Effector memory CD8-positive, alpha-beta T cell (primary cell): Measurements from ENCODE around the gene CRY1.

Source experiments
- ATAC-seq: fragments of 150-1000 bp; cut with Tn5 transposase; replicated peaks from 2 replicates; pipeline ENCODE4 v1.10.0; 2021; ENCODE audit warnings: mild to moderate bottlenecking, moderate library complexity
- DNase-seq, 3 experiments: peaks; one replicate each; pipeline ENCODE4 v3.0.0; 2021
- H3K27ac Mint-ChIP-seq, 2 donors: one replicate each; pipeline ENCODE4 v1.8.0; 2022; ENCODE audit warnings: mild to moderate bottlenecking in 2 of 2, mixed read lengths in 2 of 2, moderate library complexity in 2 of 2
- H3K27me3 Mint-ChIP-seq, 2 donors: one replicate each; pipeline ENCODE4 v1.8.0; 2022; ENCODE audit warnings: mixed read lengths in 2 of 2
- H3K36me3 Mint-ChIP-seq: one replicate; pipeline ENCODE4 v1.8.0; 2022; ENCODE audit warnings: mild to moderate bottlenecking, moderate library complexity, mixed read lengths; ENCODE audit not compliant: insufficient read depth
- H3K4me1 Mint-ChIP-seq, 2 donors: one replicate each; pipeline ENCODE4 v1.8.0; 2022; ENCODE audit warnings: low read depth in 2 of 2, mixed read lengths in 2 of 2
- H3K4me3 Mint-ChIP-seq, 2 donors: one replicate each; pipeline ENCODE4 v1.8.0; 2022; ENCODE audit warnings: mild to moderate bottlenecking in 2 of 2, mixed read lengths in 2 of 2, moderate library complexity in 2 of 2
- H3K9me3 Mint-ChIP-seq, 2 donors: one replicate each; pipeline ENCODE4 v1.8.0; 2022; ENCODE audit warnings: mixed read lengths in 2 of 2

The CRY1 gene

GRCh38 chr12:107102294-107102693, 8.9 kb upstream of the CRY1 start:
- Mint-ChIP-seq H3K36me3 (peaks cover 6% of the 10 kb centered on the region), H3K9me3 (no peaks in the 10 kb centered on the region), H3K27ac (no peak overlapping the region), H3K27me3 (peaks cover 34 to 35% of the 10 kb centered on the region in 2 donors), H3K4me1 (no peaks in the 10 kb centered on the region), H3K4me3 (no peak overlapping the region)
- DNase-seq (no peak), ATAC-seq (no peak)

- ATAC-seq (no peak), DNase-seq (no peak)
- Mint-ChIP-seq H3K4me3 (no peak overlapping the region), H3K36me3 (peaks cover 6% of the 10 kb centered on the region), H3K9me3 (no peaks in the 10 kb centered on the region), H3K4me1 (no peaks in the 10 kb centered on the region), H3K27ac (no peak overlapping the region), H3K27me3 (peaks cover 35 to 36% of the 10 kb centered on the region in 2 donors)
Observed at GRCh38 chr12:107101651-107102050, 8.3 kb upstream of the CRY1 start.

GRCh38 chr12:107099917-107100316, 6.6 kb upstream of the CRY1 start:
- Mint-ChIP-seq H3K4me3 (no peak overlapping the region), H3K9me3 (no peaks in the 10 kb centered on the region)
- no peak for ATAC-seq

GRCh38 chr12:107096571-107096970, 3.2 kb upstream of the CRY1 start:
- peaks cover 5 to 11% of the 10 kb centered on the region in 2 donors for H3K4me1 Mint-ChIP-seq
- no peak overlapping the region for H3K4me3 Mint-ChIP-seq
- H3K27me3 Mint-ChIP-seq, result peaks cover 22 to 36% of the 10 kb centered on the region in 2 donors
- peaks cover 3% of the 10 kb centered on the region for H3K36me3 Mint-ChIP-seq
- ATAC-seq (no peak), DNase-seq (no peak)
- no peak overlapping the region for H3K27ac Mint-ChIP-seq
- H3K9me3 Mint-ChIP-seq, result no peaks in the 10 kb centered on the region

More at GRCh38 chr12:107099917-107100316, 6.6 kb upstream of the CRY1 start:
- no peak overlapping the region for H3K27ac Mint-ChIP-seq
- no peak for DNase-seq
- no peaks in the 10 kb centered on the region for H3K4me1 Mint-ChIP-seq
- H3K36me3 Mint-ChIP-seq, result peaks cover 3% of the 10 kb centered on the region
- H3K27me3 Mint-ChIP-seq, result peaks cover 22 to 36% of the 10 kb centered on the region in 2 donors

GRCh38 chr12:107094183-107094448, 767 bp upstream of the CRY1 start:
- no peak for DNase-seq
- H3K4me1 Mint-ChIP-seq, result peaks cover 5 to 11% of the 10 kb centered on the region in 2 donors
- no peak for ATAC-seq
- no peak overlapping the region for H3K4me3 Mint-ChIP-seq
- no peak overlapping the region for H3K27ac Mint-ChIP-seq
- H3K27me3 Mint-ChIP-seq, result peaks cover 13 to 26% of the 10 kb centered on the region in 2 donors
- H3K9me3 Mint-ChIP-seq, result no peaks in the 10 kb centered on the region
- peaks cover 3% of the 10 kb centered on the region for H3K36me3 Mint-ChIP-seq

GRCh38 chr12:107092669-107093416, 506 bp downstream of the CRY1 start:
- peak in 2 of 3 experiments; percentile 60 to 67 for DNase-seq
- peaks cover 9% of the 10 kb centered on the region for H3K36me3 Mint-ChIP-seq
- no peak overlapping the region for H3K4me3 Mint-ChIP-seq
- H3K27ac Mint-ChIP-seq, result no peak overlapping the region
- ATAC-seq, result peak; percentile 54
- H3K9me3 Mint-ChIP-seq, result no peaks in the 10 kb centered on the region
- H3K27me3 Mint-ChIP-seq, result peaks cover 9 to 20% of the 10 kb centered on the region in 2 donors
- peaks cover 7 to 20% of the 10 kb centered on the region in 2 donors for H3K4me1 Mint-ChIP-seq

GRCh38 chr12:107091989-107092641, 1.2 kb downstream of the CRY1 start:
- peak; percentile 15 to 24 (median 21) for DNase-seq

GRCh38 chr12:107091381-107091780, 2.0 kb downstream of the CRY1 start:
- peaks cover 11 to 30% of the 10 kb centered on the region in 2 donors for H3K4me1 Mint-ChIP-seq
- no peak overlapping the region for H3K4me3 Mint-ChIP-seq
- DNase-seq (no peak), ATAC-seq (no peak)
- no peak overlapping the region for H3K27ac Mint-ChIP-seq
- H3K36me3 Mint-ChIP-seq, result peaks cover 13% of the 10 kb centered on the region
- peaks cover 0 to 5% of the 10 kb centered on the region in 2 donors for H3K27me3 Mint-ChIP-seq
- no peaks in the 10 kb centered on the region for H3K9me3 Mint-ChIP-seq

More at GRCh38 chr12:107091989-107092641, 1.2 kb downstream of the CRY1 start:
- H3K4me3 Mint-ChIP-seq, result no peak overlapping the region
- H3K36me3 Mint-ChIP-seq, result peaks cover 10% of the 10 kb centered on the region
- peaks cover 7 to 24% of the 10 kb centered on the region in 2 donors for H3K4me1 Mint-ChIP-seq
- H3K27ac Mint-ChIP-seq, result no peak overlapping the region
- peak; percentile 12 for ATAC-seq
- no peaks in the 10 kb centered on the region for H3K9me3 Mint-ChIP-seq
- H3K27me3 Mint-ChIP-seq, result peaks cover 1 to 13% of the 10 kb centered on the region in 2 donors

GRCh38 chr12:107090711-107091110, 2.6 kb downstream of the CRY1 start:
- DNase-seq (no peak), ATAC-seq (no peak)
- no peak overlapping the region for H3K4me3 Mint-ChIP-seq

GRCh38 chr12:107088912-107089311, 4.4 kb downstream of the CRY1 start:
- Mint-ChIP-seq H3K9me3 (no peaks in the 10 kb centered on the region), H3K4me1 (peaks cover 17 to 28% of the 10 kb centered on the region in 2 donors), H3K36me3 (peaks cover 13% of the 10 kb centered on the region), H3K4me3 (no peak overlapping the region), H3K27me3 (no peaks in the 10 kb centered on the region), H3K27ac (no peak overlapping the region)
- DNase-seq (no peak), ATAC-seq (no peak)

More at GRCh38 chr12:107090711-107091110, 2.6 kb downstream of the CRY1 start:
- H3K9me3 Mint-ChIP-seq, result no peaks in the 10 kb centered on the region
- peaks cover 14 to 30% of the 10 kb centered on the region in 2 donors for H3K4me1 Mint-ChIP-seq
- no peak overlapping the region for H3K27ac Mint-ChIP-seq
- peaks cover 13% of the 10 kb centered on the region for H3K36me3 Mint-ChIP-seq
- H3K27me3 Mint-ChIP-seq, result no peaks in the 10 kb centered on the region

- H3K27ac Mint-ChIP-seq, result peak overlapping the region in 1 of 2 donors; percentile 6
- H3K4me1 Mint-ChIP-seq, result peaks cover 17 to 23% of the 10 kb centered on the region in 2 donors
- ATAC-seq, result no peak
- peaks cover 13% of the 10 kb centered on the region for H3K36me3 Mint-ChIP-seq
- no peak for DNase-seq
- H3K9me3 Mint-ChIP-seq, result peaks cover 5 to 9% of the 10 kb centered on the region in 2 donors
- H3K27me3 Mint-ChIP-seq, result no peaks in the 10 kb centered on the region
- H3K4me3 Mint-ChIP-seq, result no peak overlapping the region
Observed at GRCh38 chr12:107086314-107086713, 7.0 kb downstream of the CRY1 start.

- Mint-ChIP-seq H3K36me3 (no peaks in the 10 kb centered on the region), H3K27me3 (no peaks in the 10 kb centered on the region), H3K4me3 (no peak overlapping the region), H3K27ac (peak overlapping the region in 1 of 2 donors; percentile 19), H3K4me1 (peaks cover 15 to 19% of the 10 kb centered on the region in 2 donors), H3K9me3 (peaks cover 5 to 9% of the 10 kb centered on the region in 2 donors)
- ATAC-seq, result no peak
- DNase-seq, result no peak
Observed at GRCh38 chr12:107081778-107082177, 11.6 kb downstream of the CRY1 start.

- ATAC-seq, result no peak
- H3K4me1 Mint-ChIP-seq, result peaks cover 16 to 17% of the 10 kb centered on the region in 2 donors
- H3K4me3 Mint-ChIP-seq, result no peak overlapping the region
- H3K36me3 Mint-ChIP-seq, result no peaks in the 10 kb centered on the region
- H3K27me3 Mint-ChIP-seq, result no peaks in the 10 kb centered on the region
- H3K9me3 Mint-ChIP-seq, result peaks cover 5 to 9% of the 10 kb centered on the region in 2 donors
- DNase-seq, result no peak
- H3K27ac Mint-ChIP-seq, result no peak overlapping the region
Observed at GRCh38 chr12:107080299-107080698, 13.1 kb downstream of the CRY1 start.
